GM12878 (cell line): ENCODE measurements around the gene LPIN1. TPM values are rescaled to one million over a fixed set of nuclear protein-coding genes. Genes with fewer than 3 reads are reported as not detected.
A peak's percentile ranks its signal among the peaks of the same experiment; 100 is the strongest.

Experiments used
- BHLHE40 ChIP-seq, 2 experiments: fragments of 450-650 bp in 1 of 2; IDR thresholded peaks; 2 replicates each; pipeline ENCODE4 v1.6.1; 2011 to 2017; ENCODE audit warnings: low read depth in 2 of 2, borderline replicate concordance in 1 of 2, improper control_type of control experiment in 1 of 2, low read length in 1 of 2, mild to moderate bottlenecking in 1 of 2
- CHD4 ChIP-seq: fragments of 200-600 bp; sonication (generic); IDR thresholded peaks from 2 replicates; pipeline ENCODE4 v1.6.1; 2016; ENCODE audit warnings: mild to moderate bottlenecking
- CREB1 ChIP-seq: IDR thresholded peaks from 2 replicates; pipeline ENCODE4 v1.6.1; 2012; ENCODE audit warnings: low read depth, mild to moderate bottlenecking, inconsistent platforms
- CREM ChIP-seq: IDR thresholded peaks from 2 replicates; pipeline ENCODE4 v1.6.1; 2014; ENCODE audit warnings: antibody characterized with exemption, low read depth
- GATAD2B ChIP-seq: fragments of 450-650 bp; conservative IDR thresholded peaks from 2 replicates; pipeline ENCODE4 v1.6.1; 2017; ENCODE audit warnings: low read depth, mild to moderate bottlenecking, moderate library complexity
- HDAC6 ChIP-seq: fragments of 200-600 bp; sonication (generic); IDR thresholded peaks from one replicate; pipeline ENCODE4 v1.8.0; 2017; ENCODE audit warnings: antibody characterized with exemption; ENCODE audit not compliant: unreplicated experiment
- IKZF2 ChIP-seq, 2 experiments: fragments of 450-650 bp; IDR thresholded peaks; 2 replicates each; pipeline ENCODE4 v1.6.1; 2017; ENCODE audit warnings: mild to moderate bottlenecking in 2 of 2, moderate library complexity in 2 of 2
- IRF4 ChIP-seq: IDR thresholded peaks from 2 replicates; pipeline ENCODE4 v1.6.1; 2011; ENCODE audit warnings: low read depth, low read length
- KAT2A ChIP-seq: conservative IDR thresholded peaks from 2 replicates; pipeline ENCODE4 v1.6.1; 2011; ENCODE audit warnings: low read depth, low read length; ENCODE audit not compliant: control insufficient read depth
- LARP7 ChIP-seq: fragments of 450-650 bp; IDR thresholded peaks from 2 replicates; pipeline ENCODE4 v1.6.1; 2017; ENCODE audit warnings: mild to moderate bottlenecking
- NBN ChIP-seq: fragments of 450-650 bp; IDR thresholded peaks from 2 replicates; pipeline ENCODE4 v1.6.1; 2016
- NFIC ChIP-seq: IDR thresholded peaks from 2 replicates; pipeline ENCODE4 v1.6.1; 2012; ENCODE audit warnings: low read depth, mild to moderate bottlenecking, inconsistent platforms, low read length, moderate library complexity
- PAX5 ChIP-seq: IDR thresholded peaks from 2 replicates; pipeline ENCODE4 v1.6.1; 2011; ENCODE audit warnings: low read depth, low read length, borderline replicate concordance
- SMAD1 ChIP-seq: fragments of 450-650 bp; IDR thresholded peaks from 2 replicates; pipeline ENCODE4 v1.6.1; 2018; ENCODE audit warnings: mild to moderate bottlenecking, low read depth; ENCODE audit not compliant: partially characterized antibody
- TCF7 ChIP-seq: IDR thresholded peaks from 2 replicates; pipeline ENCODE4 v1.6.1; 2014; ENCODE audit warnings: antibody characterized with exemption, borderline replicate concordance
- ZBTB33 ChIP-seq: fragments of 450-650 bp; IDR thresholded peaks from 2 replicates; pipeline ENCODE4 v1.6.1; 2017; ENCODE audit warnings: mild to moderate bottlenecking
- ZNF217 ChIP-seq: fragments of 450-650 bp; IDR thresholded peaks from 2 replicates; pipeline ENCODE4 v1.6.1; 2017; ENCODE audit warnings: antibody characterized with exemption, mild to moderate bottlenecking
- polyA plus RNA-seq, 11 experiments: library from polyadenylated mRNA; depleted of rRNA in 4 of 11; unstranded in 6 of 11; stranded (reverse) in 5 of 11; fragments of >200 nt; fragmentation: Nextera tagmentation in 4 of 11; fragmentation: Illumina TruSeq in 1 of 11; extraction: Ambion mirVana in 4 of 11; extraction: Trizol in 1 of 11; gene quantifications; 1 replicate in 1 of 11; 2 replicates in 10 of 11; pipeline versions ENCODE4 v1.2.1 to v1.2.3, GENCODE V29; 2011 to 2016; ENCODE audit warnings: inconsistent platforms in 2 of 11, missing spikeins in 2 of 11, low read depth in 1 of 11
- total RNA-seq, 4 experiments: library from RNA; depleted of rRNA in 3 of 4; stranded (reverse); fragments of >200 nt in 3 of 4; fragmentation: Illumina TruSeq in 1 of 4; extraction: Trizol in 1 of 4; gene quantifications; 2 replicates each; pipeline versions ENCODE4 v1.2.1 to v1.2.3, GENCODE V29; 2013 to 2021
- TF ChIP-seq, protein P1 (sequence below): IDR thresholded peaks from 2 replicates; pipeline ENCODE4 v1.6.1; 2011; ENCODE audit warnings: mild to moderate bottlenecking, low read depth, low read length, moderate library complexity; ENCODE audit not compliant: insufficient replicate concordance
- TF ChIP-seq, protein P2 (sequence below): fragments of 450-650 bp; formaldehyde crosslinking; IDR thresholded peaks from 2 replicates; pipeline ENCODE4 v1.4.0; 2020; ENCODE audit warnings: mild to moderate bottlenecking, moderate library complexity

The LPIN1 gene
- total and polyA plus RNA-seq, 10 of the 15 experiments (the other 5 are each of a cell fraction or from before 2014, with no cell fraction given), result 18.8 to 82.5 (median 50.3) TPM

DNA sequence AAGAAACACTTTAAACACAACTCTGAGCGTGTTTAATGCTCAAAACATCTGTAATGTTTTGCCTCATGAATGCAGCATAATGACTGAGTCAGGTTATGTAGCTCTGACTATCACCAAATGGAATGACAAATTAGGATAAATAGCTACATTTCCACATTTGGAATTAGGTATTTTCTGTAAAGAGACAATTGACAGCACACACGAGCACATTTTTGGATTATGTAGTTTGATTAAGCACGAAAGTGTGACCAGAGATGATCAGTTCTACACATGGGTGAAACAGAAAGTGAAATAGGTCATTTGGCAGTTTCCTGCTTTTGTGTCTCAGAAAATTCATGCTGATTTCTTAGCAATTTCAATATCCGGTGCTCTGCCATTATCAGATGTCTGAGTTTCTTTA, 29.0 kb downstream of the LPIN1 start (continued):
- TF ChIP-seq, protein P1, sequence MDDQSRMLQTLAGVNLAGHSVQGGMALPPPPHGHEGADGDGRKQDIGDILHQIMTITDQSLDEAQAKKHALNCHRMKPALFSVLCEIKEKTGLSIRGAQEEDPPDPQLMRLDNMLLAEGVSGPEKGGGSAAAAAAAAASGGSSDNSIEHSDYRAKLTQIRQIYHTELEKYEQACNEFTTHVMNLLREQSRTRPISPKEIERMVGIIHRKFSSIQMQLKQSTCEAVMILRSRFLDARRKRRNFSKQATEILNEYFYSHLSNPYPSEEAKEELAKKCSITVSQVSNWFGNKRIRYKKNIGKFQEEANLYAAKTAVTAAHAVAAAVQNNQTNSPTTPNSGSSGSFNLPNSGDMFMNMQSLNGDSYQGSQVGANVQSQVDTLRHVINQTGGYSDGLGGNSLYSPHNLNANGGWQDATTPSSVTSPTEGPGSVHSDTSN, result no peak
- no peak for TF ChIP-seq TCF7
- TF ChIP-seq IRF4, result peak; percentile 22; the same call in 1 of the 2 replicates
- no peak for TF ChIP-seq CREM
- no peak for TF ChIP-seq NBN
- no peak for TF ChIP-seq CHD4
- TF ChIP-seq HDAC6, result no peak
- peak; percentile 48; the same call in 1 of the 2 replicates for TF ChIP-seq PAX5
- no peak for TF ChIP-seq KAT2A
- no peak for TF ChIP-seq ZBTB33
- no peak for TF ChIP-seq ZNF217
- peak; percentile 36; the same call in 1 of the 2 replicates for TF ChIP-seq CREB1
- no peak for TF ChIP-seq IKZF2 (IDR thresholded peaks at IDR 0.05)
- peak; percentile 41 to 54; a peak in 2 of 4 replicates for TF ChIP-seq BHLHE40 (IDR thresholded peaks at IDR 0.05; ENCODE audit: borderline replicate concordance in 1 of 2, low read depth in 2 of 2, low read length in 1 of 2)
- TF ChIP-seq, protein P2, sequence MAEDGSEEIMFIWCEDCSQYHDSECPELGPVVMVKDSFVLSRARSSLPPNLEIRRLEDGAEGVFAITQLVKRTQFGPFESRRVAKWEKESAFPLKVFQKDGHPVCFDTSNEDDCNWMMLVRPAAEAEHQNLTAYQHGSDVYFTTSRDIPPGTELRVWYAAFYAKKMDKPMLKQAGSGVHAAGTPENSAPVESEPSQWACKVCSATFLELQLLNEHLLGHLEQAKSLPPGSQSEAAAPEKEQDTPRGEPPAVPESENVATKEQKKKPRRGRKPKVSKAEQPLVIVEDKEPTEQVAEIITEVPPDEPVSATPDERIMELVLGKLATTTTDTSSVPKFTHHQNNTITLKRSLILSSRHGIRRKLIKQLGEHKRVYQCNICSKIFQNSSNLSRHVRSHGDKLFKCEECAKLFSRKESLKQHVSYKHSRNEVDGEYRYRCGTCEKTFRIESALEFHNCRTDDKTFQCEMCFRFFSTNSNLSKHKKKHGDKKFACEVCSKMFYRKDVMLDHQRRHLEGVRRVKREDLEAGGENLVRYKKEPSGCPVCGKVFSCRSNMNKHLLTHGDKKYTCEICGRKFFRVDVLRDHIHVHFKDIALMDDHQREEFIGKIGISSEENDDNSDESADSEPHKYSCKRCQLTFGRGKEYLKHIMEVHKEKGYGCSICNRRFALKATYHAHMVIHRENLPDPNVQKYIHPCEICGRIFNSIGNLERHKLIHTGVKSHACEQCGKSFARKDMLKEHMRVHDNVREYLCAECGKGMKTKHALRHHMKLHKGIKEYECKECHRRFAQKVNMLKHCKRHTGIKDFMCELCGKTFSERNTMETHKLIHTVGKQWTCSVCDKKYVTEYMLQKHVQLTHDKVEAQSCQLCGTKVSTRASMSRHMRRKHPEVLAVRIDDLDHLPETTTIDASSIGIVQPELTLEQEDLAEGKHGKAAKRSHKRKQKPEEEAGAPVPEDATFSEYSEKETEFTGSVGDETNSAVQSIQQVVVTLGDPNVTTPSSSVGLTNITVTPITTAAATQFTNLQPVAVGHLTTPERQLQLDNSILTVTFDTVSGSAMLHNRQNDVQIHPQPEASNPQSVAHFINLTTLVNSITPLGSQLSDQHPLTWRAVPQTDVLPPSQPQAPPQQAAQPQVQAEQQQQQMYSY (CRISPR knock-in tag), result no peak
- no peak for TF ChIP-seq GATAD2B
- peak; percentile 31; the same call in 1 of the 2 replicates for TF ChIP-seq NFIC
- TF ChIP-seq SMAD1, result no peak
- TF ChIP-seq LARP7, result no peak
